Measurements from ENCODE around the gene TIMM21.

TIMM21 gene

GRCh38 chr18:74196220-74197119, 48.1 kb downstream of the TIMM21 start:
- peak; percentile 67 to 77 for DNase-seq

DNA sequence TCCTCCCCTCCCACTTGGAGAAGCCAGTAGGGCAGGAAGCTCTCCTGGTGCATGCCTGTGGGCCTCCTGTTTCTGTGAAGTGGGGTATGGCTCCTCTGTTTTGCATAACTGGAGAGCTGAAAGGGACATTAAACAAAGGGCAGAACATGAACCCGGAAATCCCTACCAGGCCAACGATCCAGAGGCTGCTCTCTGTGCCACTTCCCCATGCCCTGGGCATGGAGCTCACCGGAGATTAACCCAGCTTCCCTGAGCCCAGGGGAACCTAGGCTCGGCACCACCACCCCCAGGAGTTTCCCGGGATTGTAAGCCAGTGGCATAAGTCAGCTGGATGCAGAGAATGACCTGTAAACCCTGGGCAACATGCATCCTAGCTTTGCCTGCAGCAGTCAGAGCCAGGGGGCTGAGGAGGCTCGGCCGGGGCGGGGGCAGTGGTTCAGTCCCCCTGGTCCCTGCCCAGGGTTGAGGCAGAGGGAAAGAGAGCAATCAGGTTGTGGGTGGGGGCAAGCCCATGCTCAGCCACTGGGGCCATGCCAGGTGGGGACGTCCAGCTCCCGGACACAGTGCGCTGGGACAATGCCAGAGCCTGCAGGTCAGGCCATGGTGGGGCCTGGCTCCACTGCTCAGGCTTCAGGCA, 49.5 kb downstream of the TIMM21 start:
- DNase-seq: no peak

DNA sequence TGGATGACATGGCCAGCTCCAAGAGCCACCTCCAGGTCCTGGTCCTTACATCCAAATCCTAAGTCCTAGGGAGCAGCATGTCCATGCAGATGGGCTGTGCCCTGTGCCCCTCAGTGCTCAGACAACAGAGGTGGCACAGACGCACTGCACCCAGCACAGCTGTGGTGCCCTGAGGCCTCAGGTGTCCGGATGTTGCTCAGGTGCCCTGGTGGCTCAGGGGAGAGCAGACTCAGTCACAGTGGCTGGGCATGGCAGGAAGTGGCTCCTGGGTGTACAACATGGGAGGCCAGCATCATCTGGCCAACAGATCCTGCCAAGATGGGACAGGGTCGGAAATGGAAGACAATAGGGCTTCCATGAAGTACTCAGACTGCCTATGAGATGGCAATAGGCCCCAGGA, 50.1 kb downstream of the TIMM21 start:
- no peak for DNase-seq

DNA sequence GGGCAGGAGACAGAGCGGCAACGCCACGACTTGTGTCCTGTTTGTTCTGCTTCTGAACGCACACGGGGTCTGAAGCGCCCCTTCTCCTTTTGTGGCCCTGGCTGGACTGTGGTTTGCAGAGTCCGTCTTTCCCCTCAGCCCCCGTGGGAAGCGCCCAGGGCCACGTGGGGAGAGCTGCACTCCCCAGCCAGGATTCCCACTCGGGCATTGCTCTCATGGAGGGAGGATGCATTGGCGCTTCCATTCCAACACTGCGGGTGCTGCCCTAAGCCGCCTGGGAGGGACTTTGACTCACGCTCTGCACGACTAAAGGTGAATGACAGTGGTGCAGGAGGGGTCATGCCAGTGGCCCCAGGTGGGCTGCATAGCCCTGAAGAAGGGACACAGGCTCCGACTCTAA, 52.5 kb downstream of the TIMM21 start:
- DNase-seq: no peak

- no peak for DNase-seq
Measured at GRCh38 chr18:74203811-74204210, 55.5 kb downstream of the TIMM21 start.

DNA sequence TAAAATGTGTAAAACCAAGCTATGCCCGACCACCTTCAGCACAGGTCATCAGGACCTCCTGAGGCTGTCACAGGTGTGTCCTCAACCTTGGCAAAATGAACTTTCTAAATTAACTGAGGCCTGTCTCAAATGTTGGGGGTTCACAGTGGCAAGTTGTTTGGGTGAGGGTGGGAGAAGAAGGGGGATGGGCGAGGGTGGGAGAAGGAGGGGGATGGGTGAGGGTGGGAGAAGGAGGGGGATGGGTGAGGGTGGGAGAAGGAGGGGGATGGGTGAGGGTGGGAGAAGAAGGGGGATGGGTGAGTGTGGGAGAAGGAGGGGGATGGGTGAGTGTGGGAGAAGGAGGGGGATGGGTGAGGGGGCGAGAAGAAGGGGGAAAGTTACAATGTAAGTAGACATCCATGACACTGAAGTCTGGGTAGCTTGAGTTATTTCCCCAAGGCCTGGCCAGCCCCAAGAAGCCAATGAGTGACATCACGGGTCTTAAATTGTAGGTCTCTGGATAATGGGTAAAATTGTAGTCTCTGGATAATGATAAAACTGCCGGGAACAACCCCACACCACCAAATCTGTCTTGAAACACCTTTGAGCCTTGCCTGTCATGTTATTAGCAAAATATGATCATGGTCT, 56.3 kb downstream of the TIMM21 start:
- DNase-seq: no peak

Data from CD4-positive, alpha-beta T cell treated with Interleukin-4 for 1 hour (primary cell).